ENCODE results near the gene CERS3.

DNA sequence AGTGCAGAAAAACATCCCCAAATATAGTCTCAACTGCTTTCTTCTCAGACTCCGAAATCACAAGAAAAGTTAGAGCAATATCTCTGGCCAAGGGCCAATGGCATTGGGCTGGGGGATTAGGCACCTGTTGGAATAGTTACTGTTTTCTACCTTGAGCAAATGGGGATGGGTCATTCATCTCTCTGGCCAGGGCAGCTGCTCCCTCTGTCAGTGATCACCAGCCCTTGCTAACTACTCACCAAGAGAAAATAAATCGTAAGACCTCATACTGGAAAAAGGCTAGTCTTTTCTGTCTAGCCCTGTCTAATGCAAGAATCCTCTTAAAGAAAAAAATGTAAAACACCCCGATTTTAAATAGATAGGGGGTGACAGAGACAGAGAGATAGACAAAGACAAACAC lies 10.9 kb downstream of the CERS3 start:
- TF ChIP-seq, protein P1, sequence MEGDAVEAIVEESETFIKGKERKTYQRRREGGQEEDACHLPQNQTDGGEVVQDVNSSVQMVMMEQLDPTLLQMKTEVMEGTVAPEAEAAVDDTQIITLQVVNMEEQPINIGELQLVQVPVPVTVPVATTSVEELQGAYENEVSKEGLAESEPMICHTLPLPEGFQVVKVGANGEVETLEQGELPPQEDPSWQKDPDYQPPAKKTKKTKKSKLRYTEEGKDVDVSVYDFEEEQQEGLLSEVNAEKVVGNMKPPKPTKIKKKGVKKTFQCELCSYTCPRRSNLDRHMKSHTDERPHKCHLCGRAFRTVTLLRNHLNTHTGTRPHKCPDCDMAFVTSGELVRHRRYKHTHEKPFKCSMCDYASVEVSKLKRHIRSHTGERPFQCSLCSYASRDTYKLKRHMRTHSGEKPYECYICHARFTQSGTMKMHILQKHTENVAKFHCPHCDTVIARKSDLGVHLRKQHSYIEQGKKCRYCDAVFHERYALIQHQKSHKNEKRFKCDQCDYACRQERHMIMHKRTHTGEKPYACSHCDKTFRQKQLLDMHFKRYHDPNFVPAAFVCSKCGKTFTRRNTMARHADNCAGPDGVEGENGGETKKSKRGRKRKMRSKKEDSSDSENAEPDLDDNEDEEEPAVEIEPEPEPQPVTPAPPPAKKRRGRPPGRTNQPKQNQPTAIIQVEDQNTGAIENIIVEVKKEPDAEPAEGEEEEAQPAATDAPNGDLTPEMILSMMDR (IDR thresholded peaks at IDR 0.05), result no peak
- no peak for TF ChIP-seq POLR2AphosphoS5 (IDR thresholded peaks at IDR 0.05)
